GM10248 (cell line): Measurements from ENCODE around the gene TTC1.

Experiments
- CTCF ChIA-PET: fragments of 300-600 bp; sonication (Branson Sonifier 250); formaldehyde crosslinking; extraction: SDS; loops from one replicate; lab custom pipeline; 2021; ENCODE audit warnings: antibody characterized with exemption; lab: Yijun Ruan, JAX
- POLR2A ChIA-PET: fragments of 350-650 bp; sonication (Branson Sonifier 250); formaldehyde crosslinking; extraction: SDS; loops from one replicate; lab custom pipeline; 2020; ENCODE audit warnings: antibody characterized with exemption; lab: Yijun Ruan, JAX
- DNase-seq: peaks from one replicate; pipeline ENCODE4 v3.0.0; 2012; ENCODE audit errors: extremely low spot score
- TF ChIP-seq, protein P1 (sequence below): IDR thresholded peaks from 2 replicates; pipeline ENCODE4 v1.5.1; 2012; ENCODE audit warnings: mild to moderate bottlenecking, low read depth; ENCODE audit errors: extremely low read depth, missing control alignments, control extremely low read depth

TTC1 gene

DNA sequence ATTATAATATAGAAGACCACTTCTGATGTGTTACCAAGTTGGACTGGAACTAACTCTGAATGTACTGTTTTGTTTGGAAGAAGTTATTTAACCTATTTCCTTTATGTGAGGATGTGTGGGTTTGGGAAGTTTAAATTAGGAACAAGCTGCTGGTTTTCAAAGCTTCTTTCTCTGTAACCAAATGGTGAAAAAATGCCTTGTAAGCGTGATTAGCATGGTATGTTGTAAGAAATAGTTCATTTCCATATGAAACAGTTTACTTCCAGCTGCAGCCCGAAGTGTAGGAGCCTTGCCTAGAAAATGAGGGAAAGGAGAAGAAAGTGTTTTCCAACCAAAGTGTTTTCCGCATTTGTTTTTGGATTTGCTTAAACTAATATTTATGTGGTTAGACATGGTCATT lies 36.0 kb downstream of the TTC1 start:
- CTCF ChIA-PET, result interaction anchor here (0.8 to 1.7 kb wide), 2 partner anchors 23 to 27 kb away, joined by 3 to 6 read pairs; no protein-coding TSS in a partner anchor
- TF ChIP-seq, protein P1, sequence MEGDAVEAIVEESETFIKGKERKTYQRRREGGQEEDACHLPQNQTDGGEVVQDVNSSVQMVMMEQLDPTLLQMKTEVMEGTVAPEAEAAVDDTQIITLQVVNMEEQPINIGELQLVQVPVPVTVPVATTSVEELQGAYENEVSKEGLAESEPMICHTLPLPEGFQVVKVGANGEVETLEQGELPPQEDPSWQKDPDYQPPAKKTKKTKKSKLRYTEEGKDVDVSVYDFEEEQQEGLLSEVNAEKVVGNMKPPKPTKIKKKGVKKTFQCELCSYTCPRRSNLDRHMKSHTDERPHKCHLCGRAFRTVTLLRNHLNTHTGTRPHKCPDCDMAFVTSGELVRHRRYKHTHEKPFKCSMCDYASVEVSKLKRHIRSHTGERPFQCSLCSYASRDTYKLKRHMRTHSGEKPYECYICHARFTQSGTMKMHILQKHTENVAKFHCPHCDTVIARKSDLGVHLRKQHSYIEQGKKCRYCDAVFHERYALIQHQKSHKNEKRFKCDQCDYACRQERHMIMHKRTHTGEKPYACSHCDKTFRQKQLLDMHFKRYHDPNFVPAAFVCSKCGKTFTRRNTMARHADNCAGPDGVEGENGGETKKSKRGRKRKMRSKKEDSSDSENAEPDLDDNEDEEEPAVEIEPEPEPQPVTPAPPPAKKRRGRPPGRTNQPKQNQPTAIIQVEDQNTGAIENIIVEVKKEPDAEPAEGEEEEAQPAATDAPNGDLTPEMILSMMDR, result no peak
- POLR2A ChIA-PET, result no interaction called here
- no peak for DNase-seq

DNA sequence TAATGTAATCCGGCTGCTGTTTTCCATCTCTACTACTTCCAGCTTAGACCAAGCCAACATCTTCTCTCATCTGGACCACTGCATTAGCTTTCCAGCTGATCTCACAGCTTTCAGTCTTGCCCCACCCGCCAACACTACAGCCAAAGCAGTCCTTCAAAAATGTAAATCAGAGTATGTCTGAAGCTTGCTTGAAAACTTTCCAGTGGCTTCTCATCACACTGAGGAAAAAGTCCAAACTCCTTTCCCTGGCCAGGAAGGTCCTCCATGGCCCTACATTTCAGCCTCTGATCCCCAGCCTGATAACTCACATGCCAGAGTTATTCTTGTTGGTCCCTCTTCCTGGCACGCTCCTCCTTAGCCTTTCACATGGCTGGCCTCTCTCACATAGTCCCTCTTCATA lies 38.5 kb downstream of the TTC1 start:
- no peak for DNase-seq
- ChIA-PET CTCF (interaction anchor here (1.4 to 3.2 kb wide), 2 partner anchors 26 to 33 kb away, joined by 4 to 11 read pairs; no protein-coding TSS in a partner anchor), POLR2A (no interaction called here)
- TF ChIP-seq, protein P1, result no peak

DNA sequence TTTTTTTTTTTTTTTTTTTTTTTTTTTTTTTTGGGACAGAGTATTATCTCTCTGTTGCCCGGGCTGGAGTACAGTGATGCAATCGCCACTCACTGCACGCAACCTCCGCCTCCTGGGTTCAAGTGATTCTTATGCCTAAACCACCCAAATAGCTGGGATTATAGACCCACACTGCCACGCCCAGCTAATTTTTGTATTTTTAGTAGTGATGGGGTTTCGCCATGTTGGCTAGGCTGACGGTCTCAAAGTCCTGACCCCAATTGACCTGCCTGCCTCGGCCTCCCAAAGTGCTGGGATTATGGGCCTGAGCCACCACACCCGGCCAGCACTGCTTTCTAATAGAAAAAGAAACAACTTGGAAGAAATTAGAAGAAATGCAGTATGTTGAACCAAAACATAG lies 39.2 kb downstream of the TTC1 start:
- DNase-seq, result no peak
- TF ChIP-seq, protein P1, result no peak
- POLR2A ChIA-PET, result interaction anchor here (0.7 kb wide), 1 partner anchor 1352 kb away, joined by 7 read pairs; no protein-coding TSS in a partner anchor
- CTCF ChIA-PET, result interaction anchor here (1.4 to 3.2 kb wide), 2 partner anchors 26 to 33 kb away, joined by 4 to 11 read pairs; no protein-coding TSS in a partner anchor

DNA sequence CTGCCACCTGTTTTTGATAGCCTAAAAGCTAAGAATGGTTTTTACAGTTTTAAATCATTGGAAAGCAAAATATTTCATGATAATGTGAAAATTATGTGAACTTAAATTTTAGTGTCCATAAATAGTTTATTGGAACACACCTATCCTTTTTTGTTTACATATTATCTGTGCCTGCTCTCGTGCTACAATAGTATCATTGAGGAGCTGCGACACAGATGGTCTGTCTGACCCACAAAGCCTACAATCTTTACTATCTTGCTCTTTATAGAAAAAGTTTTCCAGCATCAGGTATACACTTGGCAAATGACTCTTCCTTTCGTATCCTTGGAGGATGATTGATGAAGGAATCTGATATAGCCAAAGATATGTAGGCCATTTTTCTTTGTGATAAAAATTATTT lies 40.2 kb downstream of the TTC1 start:
- TF ChIP-seq, protein P1, result no peak
- CTCF ChIA-PET, result interaction anchor here (0.8 to 3.2 kb wide), 4 partner anchors 15 to 58 kb away, joined by 3 to 11 read pairs (median 5); no protein-coding TSS in a partner anchor
- DNase-seq, result no peak
- POLR2A ChIA-PET, result no interaction called here

DNA sequence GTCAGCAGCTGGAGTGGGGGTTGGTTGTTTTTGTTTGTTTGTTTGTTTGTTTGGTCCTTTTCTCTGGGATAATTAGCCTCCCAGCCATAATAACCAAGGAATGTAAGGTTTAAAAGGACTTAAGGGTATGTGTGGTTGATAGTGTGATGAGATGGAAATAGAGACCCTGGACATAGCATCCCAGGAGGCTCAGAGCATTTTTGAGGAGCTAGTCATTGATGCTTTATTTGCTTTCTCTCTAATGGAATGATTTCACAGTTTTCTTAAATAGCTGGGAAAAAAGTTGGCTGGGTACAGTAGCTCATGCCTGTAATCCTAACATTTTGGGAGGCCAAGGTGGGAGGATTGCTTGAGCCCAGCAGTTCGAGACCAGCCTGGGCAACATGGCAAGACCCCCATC lies 45.1 kb downstream of the TTC1 start:
- TF ChIP-seq, protein P1, result no peak
- ChIA-PET POLR2A (no interaction called here), CTCF (interaction anchor here (0.8 to 4.4 kb wide), 7 partner anchors 12 to 337 kb away, joined by 3 to 25 read pairs (median 7); partner anchors contain the start of gene TTC1)
- DNase-seq, result no peak

DNA sequence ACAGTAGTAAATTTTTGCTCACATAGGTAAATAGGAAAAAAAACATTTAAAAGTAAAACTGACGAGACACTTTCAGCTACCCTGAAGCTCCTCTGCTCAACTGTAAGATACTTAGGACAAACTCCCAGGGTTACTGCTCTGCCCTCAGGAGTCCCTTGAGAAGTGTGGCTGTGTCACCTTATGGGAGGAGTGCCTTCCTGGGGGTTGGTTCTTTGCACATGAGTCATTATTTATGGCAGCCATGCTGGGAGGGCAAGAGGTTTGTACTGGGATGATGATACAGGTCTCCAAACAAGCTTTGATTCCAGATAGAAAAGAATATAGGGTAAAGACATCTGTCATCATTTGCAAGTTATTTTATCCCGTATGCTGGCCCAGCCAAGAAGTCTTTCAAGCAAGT lies 45.9 kb downstream of the TTC1 start:
- DNase-seq, result no peak
- TF ChIP-seq, protein P1, result no peak
- POLR2A ChIA-PET, result no interaction called here
- CTCF ChIA-PET, result interaction anchor here (1.1 to 4.4 kb wide), 6 partner anchors 11 to 337 kb away, joined by 3 to 25 read pairs (median 8); partner anchors contain the start of gene TTC1
